VCaP (cell line): ENCODE results near the gene THBS3.

Experiments
- H3K27ac ChIP-seq: fragments of 450-650 bp; 2 replicates; pipeline ENCODE4 v1.5.1; 2017
- TF ChIP-seq, protein P1 (sequence below): fragments of 450-650 bp; conservative IDR thresholded peaks from 2 replicates; pipeline ENCODE4 v1.5.1; 2017; ENCODE audit warnings: mild to moderate bottlenecking, moderate library complexity

Gene THBS3

DNA sequence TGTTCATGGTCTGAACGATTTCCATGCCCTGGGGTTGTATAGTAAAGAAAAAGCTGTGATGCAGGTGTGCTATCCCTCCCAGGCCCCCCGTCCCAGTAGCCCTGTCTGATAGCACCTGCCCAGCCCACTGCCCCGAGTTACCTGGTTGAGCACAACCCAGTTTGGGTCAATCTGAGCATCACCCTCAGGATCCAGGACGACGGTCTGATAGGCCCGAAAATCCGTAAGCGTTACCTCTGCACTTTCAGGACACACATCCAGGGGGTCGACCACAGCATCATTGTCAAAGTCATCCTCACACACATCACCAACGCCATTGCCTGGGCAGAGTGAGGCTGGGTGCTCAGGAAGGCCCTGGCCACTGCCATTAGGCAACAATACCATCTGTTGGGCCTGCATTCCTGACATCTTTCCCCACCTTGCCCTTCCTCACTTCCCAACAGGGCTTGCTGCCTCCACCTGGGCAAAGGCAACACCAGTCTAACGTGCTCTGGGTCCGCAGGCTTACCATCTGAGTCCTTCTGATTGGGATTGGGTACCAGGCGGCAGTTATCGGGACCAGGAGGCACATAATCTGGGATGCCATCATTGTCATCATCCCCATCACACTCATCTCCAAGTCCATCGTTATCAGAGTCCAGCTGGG, 9.7 kb downstream of the THBS3 start:
- TF ChIP-seq, protein P1, sequence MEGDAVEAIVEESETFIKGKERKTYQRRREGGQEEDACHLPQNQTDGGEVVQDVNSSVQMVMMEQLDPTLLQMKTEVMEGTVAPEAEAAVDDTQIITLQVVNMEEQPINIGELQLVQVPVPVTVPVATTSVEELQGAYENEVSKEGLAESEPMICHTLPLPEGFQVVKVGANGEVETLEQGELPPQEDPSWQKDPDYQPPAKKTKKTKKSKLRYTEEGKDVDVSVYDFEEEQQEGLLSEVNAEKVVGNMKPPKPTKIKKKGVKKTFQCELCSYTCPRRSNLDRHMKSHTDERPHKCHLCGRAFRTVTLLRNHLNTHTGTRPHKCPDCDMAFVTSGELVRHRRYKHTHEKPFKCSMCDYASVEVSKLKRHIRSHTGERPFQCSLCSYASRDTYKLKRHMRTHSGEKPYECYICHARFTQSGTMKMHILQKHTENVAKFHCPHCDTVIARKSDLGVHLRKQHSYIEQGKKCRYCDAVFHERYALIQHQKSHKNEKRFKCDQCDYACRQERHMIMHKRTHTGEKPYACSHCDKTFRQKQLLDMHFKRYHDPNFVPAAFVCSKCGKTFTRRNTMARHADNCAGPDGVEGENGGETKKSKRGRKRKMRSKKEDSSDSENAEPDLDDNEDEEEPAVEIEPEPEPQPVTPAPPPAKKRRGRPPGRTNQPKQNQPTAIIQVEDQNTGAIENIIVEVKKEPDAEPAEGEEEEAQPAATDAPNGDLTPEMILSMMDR = no peak
- no peak overlapping the region for H3K27ac ChIP-seq

DNA sequence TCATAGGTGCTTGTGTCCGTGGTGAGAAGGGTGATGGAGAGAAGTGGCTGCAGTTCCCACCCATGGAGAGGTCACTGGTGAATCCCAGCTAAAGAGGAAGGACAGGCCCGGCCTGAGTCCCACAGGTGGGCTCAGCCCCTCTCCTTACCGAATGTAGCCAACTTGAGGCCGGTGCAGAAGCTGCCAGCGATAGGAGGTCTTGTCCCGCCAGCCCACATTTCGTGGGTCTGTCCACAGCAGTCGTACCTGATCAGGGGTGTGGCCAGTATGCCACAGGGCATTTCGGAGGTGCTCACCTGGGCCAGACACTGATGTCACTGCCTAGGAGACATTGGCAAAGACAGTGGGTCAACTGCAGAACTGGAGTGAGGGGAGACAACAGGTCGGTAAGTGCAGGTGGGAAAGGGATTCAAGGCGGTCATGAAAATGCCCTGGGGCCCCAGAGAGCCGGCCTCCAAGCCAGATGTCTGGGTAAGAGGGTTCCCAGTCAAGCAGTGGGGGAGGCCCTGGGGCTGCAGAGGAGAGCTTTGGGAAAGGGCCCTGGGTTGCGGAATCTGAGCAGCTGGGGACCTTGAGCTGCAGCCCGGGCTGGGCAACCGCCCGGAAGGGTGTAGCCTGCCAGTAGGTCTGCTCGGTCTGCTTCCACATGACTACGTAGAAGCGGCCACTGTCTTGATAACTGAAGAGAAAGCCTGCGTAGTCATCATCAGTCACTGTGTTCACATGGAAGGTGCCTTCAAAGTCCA, 10.6 kb downstream of the THBS3 start:
- H3K27ac ChIP-seq = no peak overlapping the region
- TF ChIP-seq, protein P1 = no peak

DNA sequence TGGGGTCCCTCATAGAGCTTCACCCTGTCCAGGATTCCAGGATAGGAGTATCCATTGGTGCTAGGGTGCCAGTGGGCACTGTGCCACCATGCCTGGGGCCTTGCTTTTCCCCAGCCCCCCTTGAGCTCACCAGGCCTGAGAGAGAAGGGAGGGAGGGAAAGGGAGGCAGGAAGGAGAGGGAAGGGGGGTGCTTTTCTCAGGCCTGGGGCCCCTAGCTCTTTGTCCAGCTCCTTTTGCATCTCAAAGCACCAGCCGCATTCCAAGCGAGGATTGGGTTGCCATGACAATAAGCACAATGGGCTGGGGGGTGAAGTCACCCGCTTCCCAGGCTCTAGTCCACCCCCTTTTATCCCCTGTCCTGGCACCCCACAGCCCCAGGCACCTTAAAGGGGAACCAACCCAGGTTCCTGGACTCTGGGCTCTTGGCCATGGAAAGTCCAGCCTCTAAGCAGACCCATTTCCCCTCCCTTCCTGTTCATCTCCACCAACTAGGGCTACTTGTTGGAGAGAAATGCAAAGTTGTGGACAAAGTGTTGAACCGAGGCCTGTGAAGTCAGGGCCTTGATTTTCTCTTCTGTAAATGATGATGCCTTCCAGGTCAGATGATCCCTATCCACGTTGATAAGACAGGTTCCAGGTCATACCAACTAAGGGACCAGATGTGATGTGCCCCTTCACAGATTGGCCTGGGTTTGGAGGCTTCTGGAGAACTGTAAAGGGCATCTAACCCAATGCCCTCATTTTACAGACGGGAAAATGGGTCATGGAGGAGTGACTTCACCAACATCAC, 11.4 kb downstream of the THBS3 start:
- TF ChIP-seq, protein P1 = no peak
- no peak overlapping the region for H3K27ac ChIP-seq

DNA sequence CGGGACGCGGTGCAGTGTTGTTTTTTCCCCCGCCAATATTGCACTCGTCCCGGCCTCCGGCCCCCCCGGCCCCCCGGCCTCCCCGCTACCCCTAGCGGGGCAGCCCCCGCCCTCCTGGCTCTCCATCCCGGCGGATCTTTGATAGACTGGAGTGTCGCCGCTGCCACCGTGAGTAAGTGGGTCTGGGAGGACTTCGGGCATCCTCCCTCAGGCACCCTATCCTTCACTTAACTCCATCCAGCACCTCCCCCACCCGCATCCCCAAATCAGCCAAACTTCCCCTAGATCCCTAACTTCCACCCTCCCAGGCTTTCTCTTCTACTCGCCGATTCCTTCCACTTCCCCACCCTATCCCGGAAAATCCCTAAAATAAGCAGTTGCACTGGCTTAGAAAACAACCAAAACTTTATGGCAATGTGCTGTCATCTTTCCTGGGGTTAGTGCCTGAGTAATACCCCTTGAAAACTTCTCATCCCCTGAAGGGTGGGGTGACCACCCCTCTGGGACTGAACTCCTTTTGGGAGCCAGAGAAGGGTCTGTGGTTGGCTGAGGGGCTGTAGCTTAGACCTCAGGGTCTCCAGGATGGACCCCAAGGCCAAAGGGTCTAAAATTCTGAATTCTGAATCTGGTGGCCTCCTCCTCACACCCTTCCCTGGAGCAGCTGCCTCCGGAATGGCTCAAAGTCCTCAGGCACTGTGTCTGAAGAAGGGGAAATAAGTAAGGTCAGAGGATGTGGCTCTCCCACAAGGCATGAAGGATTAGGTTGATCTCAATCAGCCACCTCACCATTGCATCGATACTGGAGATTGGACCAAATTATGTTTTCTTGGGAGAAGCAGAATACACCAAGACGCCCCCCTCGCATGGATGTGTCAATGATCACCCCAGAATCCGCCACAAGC, 12.2 kb downstream of the THBS3 start:
- TF ChIP-seq, protein P1 = no peak

DNA sequence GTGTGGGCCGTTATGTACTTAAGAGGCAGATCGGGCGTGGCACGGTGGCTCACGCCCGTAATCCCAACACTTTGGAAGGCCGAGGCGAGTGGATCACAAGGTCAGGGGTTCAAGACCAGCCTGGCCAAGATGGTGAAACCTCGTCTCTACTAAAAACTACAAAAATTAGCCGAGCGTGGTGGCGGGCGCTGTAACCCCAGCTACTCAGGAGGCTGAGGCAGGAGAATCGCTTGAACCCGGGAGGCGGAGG, 13.8 kb downstream of the THBS3 start:
- H3K27ac ChIP-seq = peak overlapping the region; percentile 52

More for the DNA sequence above, 12.2 kb downstream of the THBS3 start:
- peak overlapping the region; percentile 52 for H3K27ac ChIP-seq

DNA sequence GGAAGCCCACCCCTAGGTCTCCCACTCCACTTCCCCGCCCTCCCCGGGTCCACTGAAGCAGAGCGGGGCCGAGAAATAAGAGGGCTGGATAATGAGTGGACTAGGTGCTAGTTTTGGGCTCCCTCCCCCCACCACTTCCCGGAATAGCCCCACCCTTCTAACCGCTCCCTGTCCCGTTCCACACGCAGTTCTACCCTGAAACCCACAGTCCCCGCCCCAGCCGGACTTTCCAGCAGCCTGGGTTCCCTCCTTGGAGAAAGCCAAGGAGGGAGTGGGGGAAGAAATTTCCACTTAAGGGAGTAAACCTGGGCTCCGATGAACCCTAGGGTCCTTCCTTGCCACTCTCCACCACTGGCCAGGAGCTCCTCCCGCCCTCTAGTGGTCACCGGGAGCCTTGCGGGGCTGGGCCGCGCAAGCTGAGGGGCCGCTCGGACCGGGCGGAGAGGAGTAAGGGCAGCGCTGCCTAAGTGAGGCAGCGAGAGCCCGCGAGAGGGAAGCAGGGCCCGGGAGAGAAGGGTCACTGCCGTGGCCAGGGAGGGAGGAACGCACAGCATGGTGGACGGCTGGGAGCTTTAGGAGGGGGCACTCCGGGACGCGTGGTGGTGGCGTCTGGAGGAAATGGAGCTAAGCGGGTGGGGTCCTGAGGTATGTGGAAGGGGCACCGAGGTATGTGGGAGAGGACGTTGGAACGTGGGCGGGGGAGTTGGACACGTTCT, 14.3 kb downstream of the THBS3 start:
- peak overlapping the region; percentile 52 for H3K27ac ChIP-seq
- TF ChIP-seq, protein P1 = peak; percentile 98
